GM19023 (cell line): ENCODE data around the gene DUS4L.
"Not testable (repeated sequence)": the region's sequence is repeated elsewhere in the genome, so short reads cannot be mapped to it uniquely, and the experiment has no call there.

Experiments used
- ATAC-seq: cut with Tn5 transposase; IDR thresholded peaks from one replicate; pipeline ENCODE4 v1.9.1; 2021; ENCODE audit warnings: mild to moderate bottlenecking, moderate library complexity; ENCODE audit not compliant: unreplicated experiment

DUS4L gene, protein sequence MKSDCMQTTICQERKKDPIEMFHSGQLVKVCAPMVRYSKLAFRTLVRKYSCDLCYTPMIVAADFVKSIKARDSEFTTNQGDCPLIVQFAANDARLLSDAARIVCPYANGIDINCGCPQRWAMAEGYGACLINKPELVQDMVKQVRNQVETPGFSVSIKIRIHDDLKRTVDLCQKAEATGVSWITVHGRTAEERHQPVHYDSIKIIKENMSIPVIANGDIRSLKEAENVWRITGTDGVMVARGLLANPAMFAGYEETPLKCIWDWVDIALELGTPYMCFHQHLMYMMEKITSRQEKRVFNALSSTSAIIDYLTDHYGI

DNA sequence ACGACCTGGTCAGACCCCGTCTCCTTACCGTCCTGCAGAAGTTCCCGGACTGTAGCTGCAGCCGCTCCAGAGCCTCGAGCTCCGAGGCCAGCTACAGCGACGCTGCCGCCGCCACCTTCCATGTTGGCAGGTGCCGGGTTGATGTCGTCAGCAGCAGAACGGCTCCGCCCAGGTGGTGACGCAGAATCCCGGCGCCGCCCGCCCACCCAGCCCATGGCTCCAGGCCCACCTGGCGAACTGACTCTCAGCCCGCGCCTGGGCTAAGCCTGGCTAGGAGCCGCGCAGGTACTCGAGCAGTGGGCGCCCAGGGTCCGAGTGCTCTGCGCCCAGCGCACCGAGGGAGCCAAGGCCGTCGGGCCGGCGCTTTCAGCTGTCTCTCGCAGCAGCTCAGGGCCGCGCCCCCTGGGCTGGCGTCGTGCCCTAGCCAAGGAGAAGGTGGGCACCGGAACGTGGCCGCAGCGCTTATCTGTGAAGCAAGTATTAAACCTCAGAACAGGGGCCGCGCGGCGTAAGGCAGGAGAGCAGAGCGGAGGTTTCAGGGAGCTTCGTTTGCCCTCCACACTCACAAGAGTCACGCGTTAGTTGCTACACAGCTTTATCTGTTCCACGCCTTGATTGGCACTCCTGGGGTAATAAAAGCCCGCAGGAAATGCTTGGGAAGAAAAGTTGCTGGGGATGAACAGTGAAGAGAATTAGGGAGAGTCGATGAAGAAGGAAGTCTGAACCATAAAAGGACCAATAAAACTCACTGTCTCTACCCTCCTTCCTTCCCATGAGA, at the start of gene DUS4L, which contains the start of gene COG5:
Gene DUS4L, plus strand, starts transcription at position 197 of the 778 bp plus-strand sequence. CDS start 3,100 bp downstream, outside the sequence.
Gene COG5, minus strand, starts transcription at position 146 of the 778 bp plus-strand sequence. Its CDS starts 24 bp downstream, at position 122.
- ATAC-seq: peak; percentile 95

DNA sequence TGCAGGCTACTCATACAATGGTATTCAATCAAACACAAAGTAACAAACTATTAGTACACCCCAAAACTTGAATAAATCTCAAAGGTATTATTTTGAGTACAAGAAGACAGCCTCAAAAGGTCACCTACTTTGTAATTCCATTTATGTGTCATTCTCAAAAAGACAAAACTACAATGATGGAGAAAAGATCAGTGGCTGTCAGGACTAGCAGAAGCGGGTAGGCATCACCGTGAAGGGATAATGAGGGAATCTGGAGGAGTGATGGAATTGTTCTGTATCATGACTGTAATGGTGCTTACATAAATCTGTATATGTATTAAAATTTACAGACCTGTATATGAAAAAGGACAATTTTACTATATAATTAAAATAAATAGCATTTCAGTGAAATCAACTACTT, 37.1 kb upstream of the DUS4L start:
- no peak for ATAC-seq

DNA sequence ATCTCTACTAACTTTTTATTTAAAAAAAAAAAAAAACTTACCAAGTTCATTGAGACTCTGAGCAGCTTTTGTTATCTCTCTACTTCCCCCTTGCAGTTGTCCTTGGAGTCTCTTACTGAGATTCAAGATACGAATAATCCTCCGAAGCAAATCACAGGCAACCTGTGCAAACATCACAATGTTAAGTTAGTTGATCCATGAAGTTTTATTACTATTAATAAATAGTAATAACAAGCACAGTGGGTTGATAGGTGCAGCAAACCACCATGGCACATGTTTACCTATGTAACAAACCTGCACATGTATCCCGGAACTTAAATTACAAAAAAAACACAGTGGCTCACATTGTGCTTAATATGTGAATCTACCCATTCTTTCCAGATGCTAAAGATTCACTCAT, 36.6 kb upstream of the DUS4L start:
- no peak for ATAC-seq

DNA sequence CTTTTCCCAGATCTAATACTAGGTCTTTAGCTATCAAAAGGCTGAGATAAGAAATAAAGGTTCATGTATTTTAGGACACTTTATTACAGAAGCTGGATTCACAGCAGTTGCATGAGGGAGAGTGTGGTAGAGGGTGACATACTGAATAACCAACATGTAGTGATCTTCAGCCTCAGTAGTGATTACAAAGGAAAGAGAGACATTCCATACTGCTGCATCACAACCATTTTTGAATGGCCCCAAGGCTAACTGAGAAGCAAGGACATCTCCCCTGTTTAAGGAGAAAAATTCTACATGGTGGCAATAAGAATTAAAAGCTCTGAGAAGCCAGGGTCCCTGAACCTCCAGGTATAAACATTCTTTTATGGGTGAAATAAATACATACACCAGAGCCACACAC, 35.3 kb upstream of the DUS4L start:
- no peak for ATAC-seq

DNA sequence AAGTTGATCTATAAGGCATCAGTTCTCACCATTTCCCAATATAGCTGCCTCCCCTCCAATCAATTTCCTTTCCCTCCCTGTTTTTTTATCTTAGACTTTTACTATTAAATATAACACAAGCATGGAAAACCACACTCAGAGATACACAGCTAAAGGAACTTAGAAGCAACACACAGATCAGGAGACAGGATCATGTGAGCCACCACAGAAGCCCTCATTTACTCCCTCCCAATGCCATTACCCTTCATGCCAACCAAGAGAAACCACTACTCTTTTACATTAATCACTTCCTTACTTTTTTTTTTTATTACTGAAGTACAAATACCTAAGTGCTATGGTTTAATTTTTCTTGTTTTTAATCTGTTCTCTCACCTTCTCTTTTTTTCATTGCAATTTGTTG, 33.0 kb upstream of the DUS4L start:
- no peak for ATAC-seq

DNA sequence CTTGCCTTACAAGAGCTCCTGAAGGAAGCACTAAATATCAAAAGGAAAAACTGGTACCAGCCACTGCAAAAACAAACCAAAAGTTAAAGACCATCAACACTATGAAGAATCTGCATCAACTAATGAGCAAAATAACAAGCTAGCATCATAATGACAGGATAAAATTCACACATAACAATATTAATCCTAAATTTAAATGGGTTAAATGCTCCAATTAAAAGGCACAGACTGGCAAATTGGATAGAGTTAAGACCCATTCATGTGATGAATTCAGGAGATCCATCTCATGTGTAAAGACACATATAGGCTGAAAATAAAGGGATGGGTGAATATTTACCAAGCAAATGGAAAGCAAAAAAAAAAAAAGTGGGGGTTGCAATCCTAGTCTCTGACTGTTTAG, 29.6 kb upstream of the DUS4L start:
- no peak for ATAC-seq

DNA sequence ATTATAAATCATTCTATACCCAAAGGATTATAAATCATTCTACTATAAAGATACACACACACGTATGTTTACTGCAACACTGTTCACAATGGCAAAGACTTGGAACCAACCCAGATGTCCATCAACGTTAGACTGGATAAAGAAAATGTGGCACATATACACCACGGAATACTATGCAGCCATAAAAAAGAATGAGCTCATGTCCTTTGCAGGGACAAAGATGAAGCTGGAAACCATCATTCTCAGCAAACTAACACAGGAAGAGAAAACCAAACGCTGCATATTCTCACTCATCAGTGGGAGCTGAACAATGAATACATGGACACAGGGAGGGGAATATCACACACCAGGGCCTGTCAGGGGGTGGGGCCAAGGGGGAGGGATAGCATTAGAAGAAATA, 26.5 kb upstream of the DUS4L start:
- ATAC-seq: not testable (repeated sequence)

DNA sequence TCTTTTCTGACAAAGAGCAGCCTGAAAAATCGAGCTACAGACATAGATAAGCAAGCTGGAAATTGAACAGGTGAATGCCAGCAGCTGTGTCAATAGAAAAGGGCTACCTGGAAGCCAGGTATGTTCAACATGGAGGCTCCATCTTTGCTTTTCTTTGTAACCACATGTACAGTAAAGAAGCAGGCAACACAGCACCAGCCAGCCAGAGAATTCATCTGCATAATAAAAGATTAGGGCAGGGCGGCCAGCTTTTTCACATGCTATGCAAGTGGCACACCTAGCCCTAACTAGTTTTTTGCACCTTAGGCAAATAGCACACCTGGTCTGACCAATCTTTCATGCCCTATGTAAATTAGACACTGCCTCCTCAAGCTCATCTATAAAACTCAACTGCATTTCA, 25.8 kb upstream of the DUS4L start:
- no peak for ATAC-seq

DNA sequence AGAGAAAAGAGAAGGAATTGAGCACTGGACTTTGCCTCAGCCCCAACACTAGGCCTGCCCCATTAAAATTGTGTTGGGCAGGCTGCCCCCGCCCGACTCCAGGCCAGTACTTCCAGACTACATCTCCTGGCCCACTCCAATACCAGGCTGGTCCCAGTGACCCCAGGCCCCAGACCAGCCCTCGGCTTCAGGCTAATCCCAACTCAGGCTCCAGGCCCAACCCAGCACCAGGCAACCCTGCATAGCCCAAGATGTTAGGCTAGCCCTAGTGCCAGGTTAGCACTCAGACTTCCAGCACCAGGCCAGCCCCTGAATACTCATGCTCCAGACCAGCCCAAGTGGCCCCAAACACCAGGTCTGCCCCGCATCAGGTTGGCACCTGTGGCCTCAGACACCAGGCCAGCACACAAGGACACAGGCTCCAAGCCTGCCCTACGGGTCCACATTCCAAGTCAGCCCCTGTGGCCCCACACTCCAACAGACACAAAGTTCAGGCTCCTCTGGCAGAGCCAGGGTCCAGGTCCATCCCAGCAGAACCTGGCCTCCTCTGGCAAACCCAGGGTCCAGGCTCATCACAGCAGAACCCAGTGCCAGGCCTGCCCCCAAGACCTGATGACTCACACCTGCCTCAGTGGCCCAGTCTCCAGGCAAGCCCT, 20.3 kb upstream of the DUS4L start:
- no peak for ATAC-seq

DNA sequence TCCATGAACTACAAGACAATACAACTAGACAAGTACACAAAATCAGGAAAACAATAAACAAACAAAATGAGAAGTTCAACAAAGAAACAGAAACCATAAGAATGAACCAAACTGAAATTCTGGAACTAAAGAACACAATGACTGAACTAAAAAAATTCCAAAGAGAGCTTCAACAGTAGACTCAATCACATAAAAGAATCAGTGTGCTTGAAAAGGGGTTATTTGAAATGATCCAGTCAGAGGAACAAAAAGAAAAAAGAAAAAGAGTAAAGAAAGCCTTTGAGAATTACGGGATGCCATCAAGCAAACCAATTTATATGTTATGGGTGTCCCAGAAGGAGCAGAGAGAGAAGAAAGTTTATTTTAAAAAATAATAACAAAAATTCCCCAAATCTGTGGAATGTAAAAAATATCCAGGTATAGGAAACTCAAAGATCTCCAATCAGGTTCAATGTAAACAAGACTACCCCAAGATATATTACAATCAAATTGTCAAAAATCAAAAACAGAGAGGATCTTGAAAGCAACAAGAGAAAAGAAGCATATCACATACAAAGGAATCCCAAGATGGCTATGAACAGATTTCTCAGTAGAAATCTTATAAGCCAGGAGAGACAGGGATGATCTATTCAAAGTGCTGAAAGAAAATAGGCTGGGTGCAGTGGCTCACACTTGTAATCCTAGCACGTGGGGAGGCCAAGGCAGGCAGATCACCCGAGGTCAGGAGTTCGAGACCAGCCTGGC, 18.8 kb upstream of the DUS4L start:
- ATAC-seq: no peak

DNA sequence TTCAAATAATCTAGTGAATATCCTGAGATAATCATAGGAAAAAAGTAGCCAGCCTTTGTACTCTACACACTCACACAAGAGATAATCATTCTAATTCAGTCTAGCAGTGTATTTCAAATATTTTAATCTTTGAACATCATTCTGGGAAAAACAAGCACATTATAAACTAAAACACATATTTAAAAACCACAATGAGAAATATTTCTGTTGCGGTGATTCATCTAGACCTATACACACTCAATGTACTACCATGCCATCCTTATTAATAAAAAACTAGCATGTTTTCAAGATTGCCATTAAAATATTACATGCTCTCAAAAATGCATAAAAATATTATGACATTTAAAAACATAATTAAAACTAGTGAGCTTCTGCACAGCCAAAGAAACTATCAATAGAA, 11.8 kb upstream of the DUS4L start:
- no peak for ATAC-seq

DNA sequence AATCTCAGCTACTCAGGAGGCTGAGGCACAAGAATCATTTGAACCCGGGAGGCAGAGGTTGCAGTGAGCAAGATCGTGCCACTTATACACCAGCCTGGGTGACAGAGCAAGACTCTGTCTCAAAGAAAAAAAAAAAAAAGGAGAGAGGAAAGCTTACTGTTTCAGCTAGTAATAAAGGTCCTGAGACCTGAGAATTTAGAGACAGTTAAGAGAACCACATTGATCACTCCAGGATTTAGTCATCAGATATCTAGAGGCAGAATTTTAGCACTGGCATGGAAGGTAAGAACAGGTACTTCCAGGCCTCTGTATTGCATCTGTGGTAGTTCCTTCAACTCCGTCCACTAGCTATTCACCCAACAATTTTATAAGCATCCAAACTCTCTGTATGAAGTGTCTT, 7.9 kb upstream of the DUS4L start:
- ATAC-seq: no peak

DNA sequence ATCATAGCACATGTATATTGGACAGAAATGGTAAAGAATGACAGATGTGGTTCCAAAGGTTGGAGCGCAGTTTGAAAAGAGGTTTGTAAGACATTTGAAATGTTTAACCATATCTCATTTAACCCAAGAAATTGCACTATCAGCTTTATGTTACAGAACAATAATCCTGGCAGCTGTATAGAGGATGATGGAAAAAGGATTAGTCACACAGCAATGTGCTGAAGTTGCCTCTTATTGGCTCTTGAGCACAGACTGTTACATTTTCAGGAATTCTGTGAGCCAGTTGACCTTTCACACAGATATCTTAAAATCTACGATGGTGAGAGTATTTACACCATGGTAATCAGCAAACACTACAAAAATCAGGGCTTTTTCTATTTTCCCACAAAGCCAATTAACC, 3.9 kb upstream of the DUS4L start:
- ATAC-seq: no peak

DNA sequence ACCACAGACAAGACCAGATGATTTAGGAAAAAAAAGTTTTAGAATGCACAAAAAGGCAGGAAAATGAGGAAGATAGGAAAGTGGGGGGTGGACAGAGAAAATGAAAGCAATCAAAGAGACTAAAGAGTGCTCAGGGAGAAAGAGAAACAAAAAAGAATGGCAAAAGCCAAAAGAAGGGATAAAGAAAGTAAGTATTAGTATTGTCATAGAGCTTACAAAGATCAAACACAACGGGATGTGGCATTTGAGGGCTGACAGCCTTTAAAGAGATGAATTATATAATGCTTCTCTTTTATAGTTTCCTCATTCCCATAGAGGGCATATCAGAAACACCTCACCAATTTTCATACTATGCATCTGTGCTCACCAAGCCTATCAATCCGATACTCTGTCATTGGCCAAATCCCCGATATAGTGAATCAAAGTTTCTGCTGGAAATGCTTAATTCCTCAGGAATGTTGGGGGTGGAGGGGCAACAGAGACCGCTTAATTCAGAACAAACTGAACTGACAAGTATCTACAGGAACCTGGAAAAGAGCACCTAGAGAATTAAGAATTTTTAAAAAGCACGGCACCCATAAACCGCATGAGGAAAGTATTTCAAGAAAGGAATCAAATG, 2.8 kb upstream of the DUS4L start:
- ATAC-seq: no peak

DNA sequence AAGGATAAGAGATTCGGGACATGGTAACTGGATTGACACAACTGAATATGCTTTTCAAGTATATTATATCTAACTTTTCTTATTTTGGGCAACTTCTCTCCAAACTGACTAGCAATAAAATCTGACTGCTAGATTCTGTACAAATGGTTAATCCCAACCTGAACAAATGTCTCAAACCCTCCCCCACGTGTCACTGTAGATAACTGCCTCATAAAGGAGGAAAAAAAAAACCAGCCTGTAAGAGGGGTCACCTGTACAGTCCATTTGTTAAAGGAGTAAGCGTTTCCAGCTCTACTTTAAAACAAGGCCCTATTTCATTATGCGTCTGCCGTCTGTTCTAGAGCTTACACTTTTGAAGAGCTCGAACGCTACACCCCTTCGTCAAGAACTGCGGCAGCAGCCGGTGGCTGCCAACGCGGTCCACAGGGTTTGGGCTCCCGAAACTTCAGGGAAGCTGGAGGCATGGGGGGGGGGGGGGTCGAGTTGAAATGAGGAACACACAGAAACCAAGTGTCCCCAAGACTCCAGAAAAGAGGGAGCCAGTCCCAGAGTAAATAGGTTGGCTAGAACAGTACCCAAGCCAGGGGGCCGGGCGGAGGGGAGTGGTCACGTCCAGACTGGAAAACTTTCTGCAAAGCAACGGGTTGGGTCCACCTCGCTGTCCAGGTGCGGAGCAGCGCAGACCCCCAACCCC, 543 bp upstream of the DUS4L start:
- ATAC-seq: peak; percentile 69

DNA sequence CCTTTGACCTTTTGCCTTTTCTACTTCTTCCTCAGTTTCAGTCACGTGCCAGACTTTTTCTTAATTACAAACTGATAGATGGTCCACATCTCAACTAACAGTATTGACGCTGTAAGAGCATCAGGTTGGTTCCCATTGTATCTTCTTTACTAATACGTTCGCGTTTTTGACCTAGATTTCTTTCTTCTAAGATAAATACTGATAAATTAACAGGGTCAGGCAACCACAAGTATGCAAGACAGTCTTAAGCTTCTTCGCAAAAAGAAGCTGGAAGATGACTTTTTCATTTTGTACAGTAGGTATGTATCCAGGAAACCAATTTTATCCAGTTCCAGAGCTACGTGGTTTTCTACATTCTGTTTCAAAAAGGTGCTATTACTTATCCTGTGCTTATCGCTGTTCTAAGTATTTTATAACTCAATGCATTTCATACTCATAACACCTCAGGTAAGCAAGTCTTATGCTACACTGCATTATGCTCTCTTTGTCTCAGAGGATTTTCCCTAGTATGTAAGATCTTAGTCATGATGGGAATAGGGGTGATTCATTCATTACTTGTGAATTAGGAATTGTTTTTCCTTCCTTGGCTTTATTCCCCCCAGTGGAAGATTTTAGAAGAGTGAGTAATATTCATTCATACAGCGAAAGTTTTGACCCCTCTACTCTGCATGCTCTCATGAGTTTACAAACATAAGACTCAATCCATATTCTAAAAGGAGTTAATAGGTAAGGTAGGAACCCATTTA, 955 bp downstream of the DUS4L start:
- ATAC-seq: no peak

DNA sequence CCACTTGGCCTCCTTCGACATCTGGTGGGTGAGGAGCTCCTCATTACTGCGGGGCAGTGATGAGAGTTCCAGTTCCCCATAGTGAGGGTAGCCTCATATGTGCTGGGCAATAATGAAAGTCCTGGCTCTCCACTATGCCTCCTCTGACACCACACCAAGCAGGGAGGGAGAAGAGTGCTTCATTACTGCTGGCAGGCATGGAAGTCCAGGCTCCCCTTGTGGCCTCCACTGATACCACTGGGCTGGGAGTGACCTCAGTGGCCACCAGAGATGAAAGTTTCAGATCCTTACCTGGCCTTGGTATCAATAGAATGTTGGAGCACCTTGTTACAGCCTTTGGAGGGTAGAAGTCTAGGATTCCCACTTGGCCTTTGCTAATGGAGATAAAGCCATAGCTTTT, 6.5 kb downstream of the DUS4L start:
- no peak for ATAC-seq

DNA sequence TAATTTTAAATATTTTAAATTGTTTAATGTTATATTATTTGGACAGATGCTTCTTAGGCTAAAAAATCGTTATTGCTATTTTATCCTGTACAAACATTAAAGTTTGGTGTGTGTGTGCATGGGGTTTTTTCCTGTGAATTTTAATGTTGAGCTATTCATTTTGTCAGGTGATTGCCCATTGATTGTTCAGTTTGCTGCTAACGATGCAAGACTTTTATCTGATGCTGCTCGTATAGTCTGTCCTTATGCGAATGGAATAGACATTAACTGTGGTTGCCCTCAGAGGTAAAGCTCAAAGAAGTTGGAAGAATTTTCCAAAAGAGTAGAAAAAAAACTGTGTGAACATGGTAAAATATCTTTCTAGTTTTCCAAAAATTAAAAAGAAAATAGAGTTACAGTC, 9.8 kb downstream of the DUS4L start:
- no peak for ATAC-seq

DNA sequence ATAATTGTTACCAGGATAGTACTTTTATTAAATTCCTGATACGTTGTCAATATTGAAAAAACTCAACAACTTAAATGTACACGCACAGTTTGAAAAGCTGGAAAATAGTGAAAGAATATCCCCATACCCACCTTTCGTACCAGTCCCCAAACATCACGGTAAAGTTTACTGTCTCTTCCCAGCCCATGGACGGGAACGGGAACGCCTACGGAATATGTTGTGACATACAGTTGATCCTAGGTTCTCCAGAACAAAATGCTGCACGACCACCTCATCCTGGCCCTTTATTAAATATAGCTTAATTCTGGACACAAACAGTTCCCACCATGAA, 15.7 kb downstream of the DUS4L start:
- ATAC-seq: peak; percentile 5
